Activated CD8-positive, alpha-beta T cell treated with anti-CD3 and anti-CD28 coated beads, Interleukin-2, amount 10 ng/mL, durations not matched to agents 7 days and 5 days (primary cell): ENCODE data around the gene THEM5. TPM values are rescaled to one million over a fixed set of nuclear protein-coding genes. Genes with fewer than 3 reads are reported as not detected.

ENCODE experiments used
- ATAC-seq: fragments of 150-1000 bp; cut with Tn5 transposase; one replicate; pipeline ENCODE4 v1.10.0; 2021; ENCODE audit warnings: moderate library complexity
- CTCF ChIA-PET: fragments of 350-600 bp; sonication (Branson Sonifier 250); formaldehyde crosslinking; loops from one replicate; lab custom pipeline; 2021; ENCODE audit warnings: antibody characterized with exemption; lab: Charles Lee
- POLR2A ChIA-PET: fragments of 350-600 bp; sonication (Branson Sonifier 250); formaldehyde crosslinking; loops from one replicate; lab custom pipeline; 2021; ENCODE audit warnings: antibody characterized with exemption; lab: Charles Lee
- DNase-seq: peaks from one replicate; pipeline ENCODE4 v3.0.0-alpha.2; 2020
- H3K27ac Mint-ChIP-seq: one replicate; pipeline ENCODE4 v1.8.0; 2021; ENCODE audit warnings: mild to moderate bottlenecking, mixed read lengths
- H3K27me3 Mint-ChIP-seq: one replicate; pipeline ENCODE4 v1.8.0; 2021; ENCODE audit warnings: low read depth, mixed read lengths
- H3K36me3 Mint-ChIP-seq: one replicate; pipeline ENCODE4 v1.8.0; 2021; ENCODE audit warnings: low read depth, mixed read lengths
- H3K4me1 Mint-ChIP-seq: one replicate; pipeline ENCODE4 v1.8.0; 2021; ENCODE audit warnings: low read depth, mixed read lengths
- H3K4me3 Mint-ChIP-seq: one replicate; pipeline ENCODE4 v1.8.0; 2021; ENCODE audit warnings: mild to moderate bottlenecking, mixed read lengths
- H3K9me3 Mint-ChIP-seq: one replicate; pipeline ENCODE4 v1.8.0; 2022; ENCODE audit warnings: mixed read lengths; ENCODE audit not compliant: insufficient read depth
- total RNA-seq, 2 experiments: library from RNA; stranded (reverse); gene quantifications; one replicate each; pipeline ENCODE4 v1.2.3, GENCODE V29; 2021

THEM5 gene
- total RNA-seq, 2 experiments from 2014 or later, result not detected

- ATAC-seq, result no peak
- ChIA-PET POLR2A (interaction anchor here (4.0 kb wide), 1 partner anchor 9 kb away, joined by 17 read pairs; the partner anchor contains the start of gene C2CD4D), CTCF (interaction anchor here (0.6 to 1.5 kb wide), 6 partner anchors 10 to 67 kb away, joined by 3 to 7 read pairs (median 4); partner anchors contain the start of genes C2CD4D, MRPL9 and TDRKH)
- DNase-seq, result no peak
- Mint-ChIP-seq H3K36me3 (no peaks in the 10 kb centered on the region), H3K27me3 (peaks cover under 1% of the 10 kb centered on the region), H3K27ac (peak overlapping the region; percentile 76), H3K4me3 (no peak overlapping the region), H3K9me3 (no peaks in the 10 kb centered on the region), H3K4me1 (peaks cover 77% of the 10 kb centered on the region)
These were observed 23.5 kb downstream of the THEM5 start for GRCh38 chr1:151830055-151830454.

DNA sequence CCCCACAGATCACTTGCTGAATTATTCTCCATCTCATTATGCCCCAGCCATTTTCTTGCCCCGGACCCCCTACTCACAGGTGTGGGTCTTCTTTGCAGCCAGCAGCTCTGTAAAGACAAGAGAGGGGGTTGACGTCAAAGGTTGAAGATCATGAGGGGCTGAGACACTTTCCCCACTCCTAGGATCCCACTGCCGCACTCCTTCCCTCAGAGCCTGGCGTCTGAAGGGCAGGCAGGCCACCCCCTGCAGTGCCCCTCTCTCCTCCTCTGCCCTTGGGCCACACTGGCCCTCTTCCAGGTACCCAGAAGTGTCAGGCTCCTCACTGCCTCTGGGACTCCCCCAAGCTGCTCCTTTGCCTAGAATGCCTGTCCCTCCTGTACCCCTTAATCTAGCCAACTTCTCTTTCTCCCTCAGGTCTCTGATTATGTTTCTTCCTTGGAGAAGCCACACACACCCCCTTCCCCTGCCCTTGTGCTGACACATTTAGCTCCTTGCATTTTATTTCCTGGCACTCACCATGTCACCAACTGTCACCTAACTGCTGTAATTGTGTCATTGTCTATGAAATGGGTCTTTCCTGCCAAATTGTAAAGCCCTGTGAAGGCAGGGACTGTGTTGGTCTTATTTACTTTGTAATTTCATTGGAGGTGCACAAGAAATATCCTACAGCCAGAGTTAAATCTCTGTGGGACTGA is 24.0 kb downstream of the THEM5 start:
- ChIA-PET POLR2A (interaction anchor here (0.7 to 4.0 kb wide), 2 partner anchors 10 to 117 kb away, joined by 3 to 17 read pairs; partner anchors contain the start of gene C2CD4D), CTCF (interaction anchor here (0.9 to 1.4 kb wide), 3 partner anchors 23 to 95 kb away, joined by 3 to 4 read pairs (median 4); partner anchors contain the start of gene MRPL9)
- Mint-ChIP-seq H3K27me3 (peaks cover 2% of the 10 kb centered on the region), H3K4me1 (peaks cover 72% of the 10 kb centered on the region), H3K27ac (peak overlapping the region; percentile 76), H3K36me3 (no peaks in the 10 kb centered on the region), H3K9me3 (no peaks in the 10 kb centered on the region), H3K4me3 (peak overlapping the region; percentile 4)
- ATAC-seq, result no peak
- no peak for DNase-seq

DNA sequence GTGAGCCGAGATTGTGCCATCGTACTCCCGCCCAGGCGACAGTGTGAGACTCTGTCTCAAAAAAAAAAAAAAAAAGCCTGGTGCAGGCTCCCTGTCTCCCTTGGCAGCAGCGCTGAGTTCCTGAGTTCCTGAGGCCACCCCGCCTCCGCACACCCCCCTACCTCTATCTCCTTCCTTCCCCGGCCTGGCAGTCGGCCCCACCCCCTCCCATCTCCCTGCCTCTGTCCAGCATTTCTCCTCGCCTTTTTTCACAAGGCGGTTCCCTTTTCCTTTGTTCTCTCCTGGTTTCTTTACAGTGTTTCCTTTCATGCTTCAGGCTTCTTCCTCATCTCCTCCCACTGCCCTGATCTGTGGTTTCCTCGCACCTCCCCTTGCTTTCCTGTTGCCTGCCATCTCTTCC is 24.6 kb downstream of the THEM5 start:
- H3K4me3 Mint-ChIP-seq, result peak overlapping the region; percentile 15
- H3K27me3 Mint-ChIP-seq, result peaks cover 2% of the 10 kb centered on the region
- H3K27ac Mint-ChIP-seq, result peak overlapping the region; percentile 76
- no peaks in the 10 kb centered on the region for H3K9me3 Mint-ChIP-seq
- peaks cover 66% of the 10 kb centered on the region for H3K4me1 Mint-ChIP-seq
- no peak for DNase-seq
- ATAC-seq, result peak; percentile 7
- ChIA-PET CTCF (interaction anchor here (1.1 to 1.6 kb wide), 3 partner anchors 7 to 108 kb away, joined by 3 to 10 read pairs (median 4); partner anchors contain the start of gene RIIAD1), POLR2A (interaction anchor here (0.7 to 4.0 kb wide), 2 partner anchors 10 to 116 kb away, joined by 3 to 17 read pairs; partner anchors contain the start of gene C2CD4D)
- H3K36me3 Mint-ChIP-seq, result no peaks in the 10 kb centered on the region

- Mint-ChIP-seq H3K27ac (peak overlapping the region; percentile 58), H3K4me3 (peak overlapping the region; percentile 15), H3K36me3 (no peaks in the 10 kb centered on the region), H3K9me3 (no peaks in the 10 kb centered on the region), H3K4me1 (peaks cover 57% of the 10 kb centered on the region), H3K27me3 (peaks cover 2% of the 10 kb centered on the region)
- no peak for ATAC-seq
- ChIA-PET CTCF (interaction anchor here (1.1 to 1.6 kb wide), 2 partner anchors 8 to 107 kb away, joined by 3 to 10 read pairs; partner anchors contain the start of gene RIIAD1), POLR2A (interaction anchor here (0.6 to 4.0 kb wide), 3 partner anchors 12 to 368 kb away, joined by 3 to 17 read pairs (median 3); partner anchors contain the start of genes C2CD4D and POGZ)
- no peak for DNase-seq
These were observed 25.7 kb downstream of the THEM5 start for GRCh38 chr1:151827853-151828252.

GRCh38 chr1:151825751-151826660 is 27.5 kb downstream of the THEM5 start:
- peak overlapping the region; percentile 12 for H3K4me3 Mint-ChIP-seq
- no peaks in the 10 kb centered on the region for H3K36me3 Mint-ChIP-seq
- H3K27me3 Mint-ChIP-seq, result peaks cover 2% of the 10 kb centered on the region
- ATAC-seq (no peak), DNase-seq (no peak)
- ChIA-PET CTCF (interaction anchor here (0.8 to 1.0 kb wide), 2 partner anchors 10 to 105 kb away, joined by 3 to 4 read pairs; no protein-coding TSS in a partner anchor), POLR2A (no interaction called here)
- H3K27ac Mint-ChIP-seq, result no peak overlapping the region
- H3K4me1 Mint-ChIP-seq, result peaks cover 60% of the 10 kb centered on the region
- H3K9me3 Mint-ChIP-seq, result no peaks in the 10 kb centered on the region

DNA sequence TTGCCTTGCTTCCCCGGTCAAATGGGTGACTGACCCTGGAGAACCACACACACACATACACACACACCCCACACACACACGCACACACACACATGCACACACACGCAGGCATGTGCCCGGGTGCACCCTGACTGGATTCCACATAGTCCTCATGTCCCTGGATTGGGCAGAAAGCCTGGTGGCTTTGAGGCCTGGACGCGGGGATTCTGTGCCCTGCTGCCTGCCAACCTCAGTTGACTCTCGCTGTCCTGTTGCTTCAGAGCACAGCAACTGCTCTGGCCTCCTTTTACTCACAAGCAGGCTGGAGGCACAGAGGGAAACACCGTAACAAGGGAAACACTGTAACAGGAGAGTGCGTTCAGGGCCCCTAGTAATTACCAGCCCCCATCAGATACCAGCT is 28.3 kb downstream of the THEM5 start:
- H3K36me3 Mint-ChIP-seq, result no peaks in the 10 kb centered on the region
- POLR2A ChIA-PET, result no interaction called here

DNA sequence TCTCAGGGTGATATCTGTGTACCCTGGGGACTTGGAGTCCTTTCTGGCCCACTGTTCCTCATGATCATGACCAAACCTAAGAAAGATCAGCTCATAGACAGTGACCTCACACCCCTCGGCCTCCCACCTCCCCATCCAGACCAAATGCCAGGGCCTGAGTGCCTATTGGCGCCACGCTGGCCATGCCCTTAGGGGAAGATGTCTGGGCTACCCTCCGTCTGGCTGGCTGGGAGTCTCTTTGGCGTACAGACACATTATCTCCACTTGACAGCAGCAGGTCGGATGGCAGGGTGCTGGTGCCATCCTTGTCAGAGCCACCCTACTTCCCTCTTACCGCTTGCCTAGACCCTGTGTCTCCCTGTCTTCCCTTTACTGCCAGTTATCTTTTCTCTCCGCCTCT is 30.3 kb downstream of the THEM5 start:
- peaks cover 2% of the 10 kb centered on the region for H3K27me3 Mint-ChIP-seq
- ChIA-PET CTCF (interaction anchor here (0.8 to 1.8 kb wide), 2 partner anchors 13 to 229 kb away, joined by 3 to 8 read pairs; no protein-coding TSS in a partner anchor), POLR2A (no interaction called here)
- no peaks in the 10 kb centered on the region for H3K36me3 Mint-ChIP-seq
- no peak for ATAC-seq
- peak overlapping the region; percentile 51 for H3K27ac Mint-ChIP-seq
- H3K9me3 Mint-ChIP-seq, result no peaks in the 10 kb centered on the region
- DNase-seq, result no peak
- no peak overlapping the region for H3K4me3 Mint-ChIP-seq
- H3K4me1 Mint-ChIP-seq, result peaks cover 46% of the 10 kb centered on the region

More for the DNA sequence above, 28.3 kb downstream of the THEM5 start:
- no peaks in the 10 kb centered on the region for H3K9me3 Mint-ChIP-seq
- peaks cover 60% of the 10 kb centered on the region for H3K4me1 Mint-ChIP-seq
- H3K4me3 Mint-ChIP-seq, result peak overlapping the region; percentile 12
- ATAC-seq, result no peak
- CTCF ChIA-PET, result interaction anchor here (1.0 kb wide), 1 partner anchor 11 kb away, joined by 4 read pairs; no protein-coding TSS in a partner anchor
- no peak for DNase-seq
- H3K27me3 Mint-ChIP-seq, result peaks cover 2% of the 10 kb centered on the region
- H3K27ac Mint-ChIP-seq, result no peak overlapping the region

- H3K27ac Mint-ChIP-seq, result peak overlapping the region; percentile 51
- POLR2A ChIA-PET, result no interaction called here
- no peak overlapping the region for H3K4me3 Mint-ChIP-seq
These were observed 31.1 kb downstream of the THEM5 start for GRCh38 chr1:151822404-151822803.

GRCh38 chr1:151820940-151821339 is 32.6 kb downstream of the THEM5 start:
- no peak overlapping the region for H3K4me3 Mint-ChIP-seq
- DNase-seq (no peak), ATAC-seq (no peak)
- ChIA-PET CTCF (interaction anchor here (0.7 to 2.7 kb wide), 5 partner anchors 9 to 44 kb away, joined by 3 to 7 read pairs (median 3); no protein-coding TSS in a partner anchor), POLR2A (interaction anchor here (1.0 to 1.8 kb wide), 6 partner anchors 10 to 84 kb away, joined by 3 read pairs; partner anchors contain the start of gene MRPL9)
- H3K4me1 Mint-ChIP-seq, result peaks cover 45% of the 10 kb centered on the region
- H3K36me3 Mint-ChIP-seq, result no peaks in the 10 kb centered on the region
- H3K27ac Mint-ChIP-seq, result no peak overlapping the region
- H3K27me3 Mint-ChIP-seq, result peaks cover 2% of the 10 kb centered on the region
- H3K9me3 Mint-ChIP-seq, result no peaks in the 10 kb centered on the region

More at GRCh38 chr1:151822404-151822803, 31.1 kb downstream of the THEM5 start:
- Mint-ChIP-seq H3K4me1 (peaks cover 42% of the 10 kb centered on the region), H3K36me3 (no peaks in the 10 kb centered on the region), H3K9me3 (no peaks in the 10 kb centered on the region), H3K27me3 (peaks cover 2% of the 10 kb centered on the region)
- ATAC-seq, result no peak
- DNase-seq, result no peak
- CTCF ChIA-PET, result interaction anchor here (1.0 to 2.7 kb wide), 3 partner anchors 8 to 15 kb away, joined by 3 to 7 read pairs (median 4); no protein-coding TSS in a partner anchor

DNA sequence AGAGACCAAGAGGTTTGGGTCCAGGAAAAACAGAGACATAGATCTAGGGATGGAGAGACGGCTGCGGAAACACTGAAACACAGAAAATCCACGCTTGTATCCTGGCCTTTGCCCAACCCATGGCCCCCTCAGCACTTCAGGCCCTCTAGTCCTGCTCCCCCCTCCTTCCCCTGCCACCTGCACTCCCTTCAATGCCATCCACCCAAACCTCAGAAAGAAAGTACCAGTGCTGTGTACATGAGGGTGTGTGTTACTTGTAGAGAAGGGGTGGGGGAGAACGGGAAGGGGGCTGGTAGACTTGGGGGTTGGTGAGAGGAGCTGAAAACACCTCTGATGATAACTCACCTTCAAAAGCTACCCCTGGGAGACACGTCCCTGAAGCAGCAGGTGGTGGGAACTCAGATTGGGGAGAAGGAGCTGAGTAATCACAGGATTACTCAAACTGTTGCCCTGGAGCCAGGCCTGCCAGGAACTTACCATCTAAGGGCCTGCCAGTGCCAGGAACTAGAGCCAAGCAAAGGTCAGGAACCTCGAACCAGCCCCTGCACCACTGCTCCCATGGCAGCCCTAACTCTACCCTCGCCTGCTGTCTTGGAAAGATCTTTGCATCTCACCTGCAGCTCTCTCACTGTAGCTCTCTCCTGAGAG is 33.4 kb downstream of the THEM5 start:
- H3K4me3 Mint-ChIP-seq, result no peak overlapping the region
- ChIA-PET POLR2A (interaction anchor here (0.6 to 1.8 kb wide), 7 partner anchors 9 to 300 kb away, joined by 3 read pairs; partner anchors contain the start of gene MRPL9), CTCF (interaction anchor here (0.7 to 2.7 kb wide), 5 partner anchors 8 to 44 kb away, joined by 3 to 7 read pairs (median 3); no protein-coding TSS in a partner anchor)

More for the DNA sequence above, 33.4 kb downstream of the THEM5 start:
- ATAC-seq, result no peak
- no peak for DNase-seq
- Mint-ChIP-seq H3K27ac (peak overlapping the region; percentile 36), H3K4me1 (peaks cover 53% of the 10 kb centered on the region), H3K9me3 (no peaks in the 10 kb centered on the region), H3K36me3 (no peaks in the 10 kb centered on the region), H3K27me3 (peaks cover 2% of the 10 kb centered on the region)
